C4-2B (cell line): ENCODE results near the gene LIN7C.

Experiments used
- ZFX ChIP-seq: fragments of 450-650 bp; IDR thresholded peaks from 2 replicates; pipeline ENCODE4 v1.6.1; 2017
- TF ChIP-seq, protein P1 (sequence below): fragments of 450-650 bp; conservative IDR thresholded peaks from 2 replicates; pipeline ENCODE4 v1.5.1; 2017; ENCODE audit warnings: mild to moderate bottlenecking

DNA sequence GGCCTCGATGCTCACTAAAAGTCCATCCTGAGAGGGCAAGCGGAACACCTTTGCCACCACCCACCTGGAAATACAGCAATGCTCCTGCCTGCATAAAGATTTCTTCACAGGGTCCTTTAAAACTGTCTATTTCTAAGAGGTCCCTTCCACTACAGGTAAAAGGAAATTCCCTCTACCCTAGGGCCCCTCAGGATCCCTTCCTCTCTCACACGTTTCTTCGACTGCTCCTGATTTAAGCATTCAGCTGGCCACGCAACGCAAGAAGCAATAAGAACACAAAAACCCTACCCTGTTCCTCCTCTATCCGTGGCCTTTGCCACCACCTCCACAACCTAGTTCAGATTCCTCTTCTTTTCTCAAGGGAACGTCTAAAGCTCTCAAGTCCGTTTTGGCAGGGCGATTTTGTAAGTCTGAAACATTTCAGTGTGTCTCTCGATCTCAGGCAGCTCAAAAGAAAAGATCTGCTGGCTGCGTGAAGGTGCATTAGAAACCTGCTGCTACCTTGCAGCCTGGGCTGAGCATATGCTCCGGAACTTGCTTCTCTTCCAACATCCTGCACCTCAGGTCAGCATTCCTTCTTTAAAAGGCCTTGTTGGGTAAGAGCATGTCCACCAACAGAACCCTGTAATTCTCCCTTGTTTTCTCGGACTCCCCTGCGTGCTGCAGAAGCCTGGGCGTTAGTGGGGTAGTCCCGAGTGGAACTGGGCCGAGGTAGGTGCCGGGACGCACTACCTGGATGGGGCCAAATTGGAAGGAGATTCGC, 35.6 kb downstream of the LIN7C start:
- TF ChIP-seq, protein P1, sequence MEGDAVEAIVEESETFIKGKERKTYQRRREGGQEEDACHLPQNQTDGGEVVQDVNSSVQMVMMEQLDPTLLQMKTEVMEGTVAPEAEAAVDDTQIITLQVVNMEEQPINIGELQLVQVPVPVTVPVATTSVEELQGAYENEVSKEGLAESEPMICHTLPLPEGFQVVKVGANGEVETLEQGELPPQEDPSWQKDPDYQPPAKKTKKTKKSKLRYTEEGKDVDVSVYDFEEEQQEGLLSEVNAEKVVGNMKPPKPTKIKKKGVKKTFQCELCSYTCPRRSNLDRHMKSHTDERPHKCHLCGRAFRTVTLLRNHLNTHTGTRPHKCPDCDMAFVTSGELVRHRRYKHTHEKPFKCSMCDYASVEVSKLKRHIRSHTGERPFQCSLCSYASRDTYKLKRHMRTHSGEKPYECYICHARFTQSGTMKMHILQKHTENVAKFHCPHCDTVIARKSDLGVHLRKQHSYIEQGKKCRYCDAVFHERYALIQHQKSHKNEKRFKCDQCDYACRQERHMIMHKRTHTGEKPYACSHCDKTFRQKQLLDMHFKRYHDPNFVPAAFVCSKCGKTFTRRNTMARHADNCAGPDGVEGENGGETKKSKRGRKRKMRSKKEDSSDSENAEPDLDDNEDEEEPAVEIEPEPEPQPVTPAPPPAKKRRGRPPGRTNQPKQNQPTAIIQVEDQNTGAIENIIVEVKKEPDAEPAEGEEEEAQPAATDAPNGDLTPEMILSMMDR = no peak
- no peak for TF ChIP-seq ZFX
